Thyroid gland (tissue), 4 donors: Measurements from ENCODE around the gene CCDC154. TPM values are rescaled to one million over a fixed set of nuclear protein-coding genes. Genes with fewer than 3 reads are reported as not detected.

ENCODE experiments used
- DNase-seq, 2 donors: peaks; one replicate each; pipeline ENCODE4 v3.0.0-alpha.2; 2019
- H3K27ac ChIP-seq, 3 donors: fragments of 200-600 bp; sonication (generic); 1 replicate in 2 of 3; 2 replicates in 1 of 3; pipeline ENCODE4 v1.5.1; 2016 to 2019; ENCODE audit warnings: mild to moderate bottlenecking in 1 of 3, moderate library complexity in 1 of 3
- H3K27me3 ChIP-seq: fragments of 200-600 bp; sonication (generic); one replicate; pipeline ENCODE4 v1.5.1; 2019
- H3K36me3 ChIP-seq, 2 donors: fragments of 200-600 bp; sonication (generic); one replicate each; pipeline ENCODE4 v1.5.1; 2016 to 2019
- H3K4me1 ChIP-seq, 2 donors: fragments of 200-600 bp; sonication (generic); one replicate each; pipeline ENCODE4 v1.5.1; 2017 to 2019
- H3K4me3 ChIP-seq, 3 donors: fragments of 200-600 bp; sonication (generic); replicated peaks in 1 of 3; 1 replicate in 2 of 3; 2 replicates in 1 of 3; pipeline ENCODE4 v1.5.1; 2016; ENCODE audit warnings: mild to moderate bottlenecking in 1 of 3
- H3K9me3 ChIP-seq: fragments of 200-600 bp; sonication (generic); one replicate; pipeline ENCODE4 v1.5.1; 2017
- POLR2A ChIP-seq, 2 donors: fragments of 450-650 bp; IDR thresholded peaks; one replicate each; pipeline ENCODE4 v1.6.1; 2017; ENCODE audit warnings: antibody characterized with exemption in 2 of 2, mild to moderate bottlenecking in 2 of 2, moderate library complexity in 1 of 2
- WGBS, 2 donors: methylation state at CpG; one replicate each; pipeline ENCODE4 v1.1.5; 2017; 5-methylcytosine and 5-hydroxymethylcytosine counted together
- intact Hi-C: fragments of 100-400 bp; cut with DNase I; formaldehyde crosslinking; loops from one replicate; pipeline ENCODE4 v1.15.1; 2023
- total RNA-seq, 4 donors: library from RNA; depleted of rRNA; stranded (reverse); fragments of >200 nt; gene quantifications; one replicate each; pipeline ENCODE4 v1.2.3, GENCODE V29; 2016
- TF ChIP-seq, protein P1 (sequence below), 6 experiments: fragments of 200-600 bp in 3 of 6; fragments of 450-650 bp in 3 of 6; sonication (generic) in 3 of 6; IDR thresholded peaks; one replicate each; pipeline ENCODE4 v1.5.1; 2016 to 2019; ENCODE audit warnings: antibody characterized with exemption in 6 of 6, mild to moderate bottlenecking in 2 of 6, inconsistent platforms in 1 of 6, moderate library complexity in 1 of 6

Gene CCDC154
- total RNA-seq, 4 donors from 2014 or later = 0.27 to 1.6 (median 0.99) TPM

DNA sequence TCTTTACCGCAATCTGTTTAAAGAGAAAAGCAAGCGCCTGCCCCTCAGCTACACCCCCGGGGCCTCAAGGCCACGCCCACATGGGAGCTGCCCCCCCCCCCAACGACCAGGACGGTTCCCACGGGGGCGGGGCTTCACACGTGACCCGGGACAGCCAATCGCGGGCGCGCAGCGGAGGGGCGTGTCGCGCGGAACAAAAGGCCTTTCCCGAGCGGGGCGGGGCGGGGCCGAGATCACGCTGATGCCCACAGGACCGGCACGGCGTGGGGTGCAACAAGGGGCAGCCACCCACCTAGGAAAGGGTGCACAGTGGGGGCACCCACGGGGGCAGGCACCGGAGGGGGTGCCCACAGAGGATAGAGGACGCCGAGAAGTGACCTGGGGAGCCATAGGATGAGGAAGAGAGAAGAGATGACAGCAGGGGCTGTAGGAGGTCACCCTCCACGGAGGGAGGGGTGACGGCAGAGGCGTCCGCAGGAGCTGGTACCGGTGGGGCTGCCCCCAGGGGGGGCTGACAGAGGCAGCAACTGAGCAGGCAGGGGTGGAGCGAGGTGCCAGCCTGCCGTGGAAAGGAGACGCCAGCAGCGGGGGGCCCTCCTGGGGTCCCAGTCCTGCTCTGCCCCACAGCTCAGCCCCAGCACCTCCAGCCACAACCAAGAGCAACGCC lies 36.1 kb downstream of the CCDC154 start:
- H3K27me3 ChIP-seq = no peaks in the 10 kb centered on the region
- TF ChIP-seq, protein P1, sequence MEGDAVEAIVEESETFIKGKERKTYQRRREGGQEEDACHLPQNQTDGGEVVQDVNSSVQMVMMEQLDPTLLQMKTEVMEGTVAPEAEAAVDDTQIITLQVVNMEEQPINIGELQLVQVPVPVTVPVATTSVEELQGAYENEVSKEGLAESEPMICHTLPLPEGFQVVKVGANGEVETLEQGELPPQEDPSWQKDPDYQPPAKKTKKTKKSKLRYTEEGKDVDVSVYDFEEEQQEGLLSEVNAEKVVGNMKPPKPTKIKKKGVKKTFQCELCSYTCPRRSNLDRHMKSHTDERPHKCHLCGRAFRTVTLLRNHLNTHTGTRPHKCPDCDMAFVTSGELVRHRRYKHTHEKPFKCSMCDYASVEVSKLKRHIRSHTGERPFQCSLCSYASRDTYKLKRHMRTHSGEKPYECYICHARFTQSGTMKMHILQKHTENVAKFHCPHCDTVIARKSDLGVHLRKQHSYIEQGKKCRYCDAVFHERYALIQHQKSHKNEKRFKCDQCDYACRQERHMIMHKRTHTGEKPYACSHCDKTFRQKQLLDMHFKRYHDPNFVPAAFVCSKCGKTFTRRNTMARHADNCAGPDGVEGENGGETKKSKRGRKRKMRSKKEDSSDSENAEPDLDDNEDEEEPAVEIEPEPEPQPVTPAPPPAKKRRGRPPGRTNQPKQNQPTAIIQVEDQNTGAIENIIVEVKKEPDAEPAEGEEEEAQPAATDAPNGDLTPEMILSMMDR (IDR thresholded peaks at IDR 0.05) = no peak
- TF ChIP-seq POLR2A (IDR thresholded peaks at IDR 0.05) = no peak
- H3K4me1 ChIP-seq = peaks cover 9 to 13% of the 10 kb centered on the region in 2 donors
- intact Hi-C loops = loop anchor here (5.0 kb wide), 1 partner anchor 56 kb away; the partner anchor contains the start of genes GNPTG and TSR3
- 8 to 10% methylated on average over 26 to 32 of the region's 42 CpGs for WGBS, 2 donors
- peak; percentile 93 to 94 for DNase-seq
- no peaks in the 10 kb centered on the region for H3K9me3 ChIP-seq
- H3K27ac ChIP-seq = no peak overlapping the region
- peaks cover 0 to 5% of the 10 kb centered on the region in 2 donors for H3K36me3 ChIP-seq
- H3K4me3 ChIP-seq = peak overlapping the region in 1 of 3 donors; percentile 18

DNA sequence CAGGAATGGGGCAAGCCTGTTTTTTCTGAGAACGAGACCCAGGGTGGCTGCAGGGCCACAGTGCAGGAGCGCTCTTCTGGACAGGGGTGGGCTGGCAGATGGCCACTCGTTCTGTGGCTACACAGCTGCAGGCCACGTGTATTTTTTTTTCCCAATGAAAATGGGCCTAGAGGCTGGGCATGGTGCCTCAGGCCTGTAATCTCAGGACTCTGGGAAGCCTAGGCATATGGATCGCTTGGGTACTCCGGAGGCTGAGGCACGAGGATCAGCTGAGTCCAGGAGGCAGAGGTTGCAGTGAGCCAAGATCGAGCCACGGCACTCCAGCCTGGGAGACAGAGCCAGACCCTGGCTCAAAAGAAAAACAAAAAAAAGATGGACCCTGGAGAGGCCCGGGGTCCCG lies 36.6 kb downstream of the CCDC154 start:
- no peak for DNase-seq
- 41% methylated on average over 10 of the region's 11 CpGs for WGBS, 2 donors
- H3K9me3 ChIP-seq = no peaks in the 10 kb centered on the region
- TF ChIP-seq, protein P1 (IDR thresholded peaks at IDR 0.05) = no peak
- TF ChIP-seq POLR2A (IDR thresholded peaks at IDR 0.05) = no peak
- peaks cover 3 to 5% of the 10 kb centered on the region in 2 donors for H3K36me3 ChIP-seq
- H3K4me1 ChIP-seq = peaks cover 9 to 12% of the 10 kb centered on the region in 2 donors
- H3K27me3 ChIP-seq = no peaks in the 10 kb centered on the region
- intact Hi-C loops = loop anchor here (5.0 kb wide), 1 partner anchor 55 kb away; the partner anchor contains the start of genes GNPTG and TSR3
- no peak overlapping the region for H3K27ac ChIP-seq
- peak overlapping the region in 1 of 3 donors; percentile 18 for H3K4me3 ChIP-seq

DNA sequence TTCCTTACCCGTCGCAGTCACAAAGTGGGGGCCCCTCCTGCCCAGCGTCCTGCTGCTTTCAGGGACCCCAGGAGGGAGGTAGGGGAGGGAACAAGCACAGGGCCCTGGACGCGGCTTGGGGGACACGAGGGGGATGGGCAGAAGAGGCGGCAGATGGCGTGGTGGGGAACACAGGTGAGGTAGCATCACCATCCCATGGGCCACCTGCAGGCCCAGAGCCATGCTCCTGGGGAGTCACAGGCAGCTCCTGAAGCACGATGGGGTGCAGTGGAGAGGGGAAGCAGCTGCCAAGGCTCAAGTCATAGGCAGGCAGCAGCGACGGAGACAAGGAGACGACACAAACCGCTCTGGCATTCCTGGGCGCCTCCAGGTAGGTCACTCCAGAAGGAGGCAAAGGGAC lies 40.6 kb downstream of the CCDC154 start:
- intact Hi-C loops = no loop called here

DNA sequence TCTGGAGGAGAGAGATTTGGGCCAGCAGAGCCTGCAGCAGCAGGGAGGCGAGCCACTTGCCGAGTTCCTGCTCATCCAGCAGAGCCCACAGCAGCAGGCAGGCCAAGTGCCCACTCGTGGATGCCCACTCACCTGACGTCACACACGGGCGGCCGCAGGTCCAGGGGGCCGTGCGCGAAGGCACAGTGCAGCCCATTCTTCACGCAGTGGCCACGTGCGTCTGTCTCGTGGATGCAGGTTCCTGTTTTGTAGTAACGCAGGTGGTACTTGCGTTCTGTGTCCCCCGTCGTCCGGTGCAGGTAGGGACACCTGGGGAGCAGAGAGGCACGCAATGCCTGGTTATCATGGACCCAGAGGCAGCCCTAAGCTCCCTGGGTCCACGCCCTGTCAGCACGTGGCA lies 41.3 kb downstream of the CCDC154 start:
- Histone ChIP-seq H3K4me3 (no peak overlapping the region), H3K9me3 (no peaks in the 10 kb centered on the region), H3K36me3 (peaks cover 35 to 40% of the 10 kb centered on the region in 2 donors), H3K4me1 (peaks cover 2 to 5% of the 10 kb centered on the region in 2 donors), H3K27ac (no peak overlapping the region), H3K27me3 (no peaks in the 10 kb centered on the region)
- TF ChIP-seq, protein P1 (IDR thresholded peaks at IDR 0.05) = no peak
- TF ChIP-seq POLR2A (IDR thresholded peaks at IDR 0.05) = no peak
- DNase-seq = no peak
- intact Hi-C loops = no loop called here
- 82 to 91% methylated on average over 5 to 22 of the region's 22 CpGs for WGBS, 2 donors

More for the DNA sequence above, 40.6 kb downstream of the CCDC154 start:
- peaks cover 31 to 35% of the 10 kb centered on the region in 2 donors for H3K36me3 ChIP-seq
- 93 to 97% methylated on average over 14 of the region's 14 CpGs for WGBS, 2 donors
- H3K4me3 ChIP-seq = no peak overlapping the region
- TF ChIP-seq, protein P1 (IDR thresholded peaks at IDR 0.05) = no peak
- no peak for TF ChIP-seq POLR2A (IDR thresholded peaks at IDR 0.05)
- H3K4me1 ChIP-seq = peaks cover 9 to 12% of the 10 kb centered on the region in 2 donors
- DNase-seq = no peak
- H3K9me3 ChIP-seq = no peaks in the 10 kb centered on the region
- H3K27ac ChIP-seq = no peak overlapping the region
- H3K27me3 ChIP-seq = no peaks in the 10 kb centered on the region

DNA sequence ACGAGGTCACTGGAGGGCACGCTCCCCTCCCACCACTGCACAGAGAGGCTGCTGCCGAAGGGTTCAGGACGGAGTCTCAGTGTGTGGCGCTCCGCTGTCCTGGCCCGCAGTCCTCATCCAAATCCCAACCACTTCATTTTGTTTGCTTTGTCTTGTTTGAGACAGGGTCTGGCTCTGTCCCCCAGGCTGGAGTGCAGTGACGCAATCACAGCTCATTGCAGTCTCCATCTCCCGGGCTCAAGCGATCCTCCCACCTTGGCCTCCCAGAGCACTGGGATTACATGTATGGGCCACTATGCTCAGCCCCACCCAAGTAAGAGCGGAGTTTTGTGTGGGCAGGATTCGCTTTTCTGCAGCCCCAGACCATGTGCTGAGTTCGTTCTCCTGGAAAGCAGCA lies 42.6 kb downstream of the CCDC154 start:
- 94 to 96% methylated on average over 9 to 10 of the region's 13 CpGs for WGBS, 2 donors

More for the DNA sequence above, 42.6 kb downstream of the CCDC154 start:
- no peak overlapping the region for H3K27ac ChIP-seq
- peaks cover 35 to 41% of the 10 kb centered on the region in 2 donors for H3K36me3 ChIP-seq
- no peaks in the 10 kb centered on the region for H3K27me3 ChIP-seq
- no peaks in the 10 kb centered on the region for H3K9me3 ChIP-seq
- intact Hi-C loops = no loop called here
- H3K4me3 ChIP-seq = no peak overlapping the region
- H3K4me1 ChIP-seq = no peaks in the 10 kb centered on the region
- DNase-seq = no peak
- TF ChIP-seq, protein P1 (IDR thresholded peaks at IDR 0.05) = no peak
- TF ChIP-seq POLR2A (IDR thresholded peaks at IDR 0.05) = no peak
